Stimulated activated CD4-positive, alpha-beta T cell treated with anti-CD3 and anti-CD28 coated beads, Interleukin-4, amount 100 ng/mL, for 24 hours (primary cell): ENCODE measurements around the gene IQCF6.
A peak's percentile ranks its signal among the peaks of the same experiment; 100 is the strongest.
"Not testable (repeated sequence)": the region's sequence is repeated elsewhere in the genome, so short reads cannot be mapped to it uniquely, and the experiment has no call there.

Experiments used
- DNase-seq: peaks from one replicate; pipeline ENCODE4 v3.0.0-alpha.2; 2020

IQCF6 gene

DNA sequence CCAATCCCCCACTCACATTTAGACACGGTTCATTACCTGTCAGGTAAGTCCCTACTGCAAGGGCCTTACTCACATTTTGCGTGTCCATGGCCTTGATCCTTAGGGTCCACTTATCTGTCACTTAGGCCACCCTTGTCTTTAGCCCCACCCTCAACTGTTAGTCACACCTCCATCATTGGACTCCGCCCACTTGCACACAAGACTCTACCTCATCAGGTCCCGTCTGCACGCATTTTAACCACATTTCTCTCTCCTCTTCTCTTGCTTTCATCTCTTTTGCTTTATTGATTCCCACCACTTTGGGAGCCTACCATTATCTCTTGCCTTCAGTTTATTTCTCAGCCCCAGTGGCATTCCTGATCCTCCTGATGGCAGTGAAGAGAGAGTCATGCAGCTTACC, at the start of gene IQCF6:
Gene IQCF6, minus strand, starts transcription at position 101 of the 400 bp plus-strand sequence. Its CDS starts 13 bp downstream, at position 88.
- no peak for DNase-seq

DNA sequence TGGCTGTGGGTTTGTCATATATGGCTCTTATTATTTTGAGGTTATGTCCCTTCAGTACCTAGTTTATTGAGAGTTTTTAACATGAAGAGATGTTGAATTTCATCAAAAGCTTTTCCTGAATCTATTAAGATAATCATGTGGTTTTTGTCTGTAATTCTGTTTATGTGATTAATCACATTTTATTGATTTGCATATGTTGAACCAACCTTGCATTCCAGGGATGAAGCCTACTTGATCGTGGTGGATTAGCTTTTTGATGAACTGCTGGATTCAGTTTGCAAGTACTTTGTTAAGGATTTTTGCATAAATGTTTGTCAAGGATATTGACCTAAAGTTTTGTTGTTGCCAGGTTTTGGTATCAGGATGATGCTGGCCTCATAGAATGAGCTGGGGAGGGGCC, 49.3 kb upstream of the IQCF6 start:
- DNase-seq, result no peak

GRCh38 chr3:51819709-51820406, 40.8 kb upstream of the IQCF6 start:
- no peak for DNase-seq

DNA sequence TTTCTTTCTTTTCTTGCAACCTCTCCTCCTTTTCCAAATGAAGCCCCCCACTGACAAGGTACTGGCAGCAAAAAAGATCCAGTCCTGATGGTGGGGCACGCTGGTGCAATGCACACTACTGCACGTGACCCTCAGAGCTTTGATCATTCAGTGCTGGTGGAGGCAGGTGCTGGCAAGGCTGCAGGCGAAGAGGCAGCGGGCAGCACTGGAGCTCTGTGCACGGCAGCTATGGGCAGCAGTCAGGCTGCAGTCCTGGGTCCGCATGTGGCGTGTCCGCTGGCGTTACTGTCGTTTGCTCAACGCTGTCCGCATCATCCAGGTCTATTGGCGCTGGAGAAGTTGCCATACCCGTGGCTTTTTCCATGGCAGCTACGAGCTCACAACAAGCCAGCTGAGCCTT, 40.1 kb upstream of the IQCF6 start:
- DNase-seq, result no peak

DNA sequence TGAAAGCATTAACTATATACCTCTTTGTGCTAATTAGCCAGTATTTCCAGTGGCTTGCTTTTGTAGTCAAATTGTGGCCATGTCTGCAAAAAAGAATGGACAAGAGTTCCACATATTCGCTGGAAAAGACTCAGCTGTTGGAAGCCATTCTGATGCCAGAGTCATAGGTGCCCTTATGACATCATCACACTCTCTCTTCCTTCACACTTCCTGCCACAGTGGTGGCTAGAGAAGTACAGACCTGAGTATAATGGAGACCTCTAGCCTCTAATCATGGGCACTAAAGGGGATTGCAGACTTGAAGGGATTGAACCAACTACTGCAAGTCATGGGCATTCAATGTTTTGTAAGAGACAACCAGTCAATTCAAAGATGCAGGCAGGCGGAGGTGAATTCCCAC, 38.3 kb upstream of the IQCF6 start:
- DNase-seq, result no peak

DNA sequence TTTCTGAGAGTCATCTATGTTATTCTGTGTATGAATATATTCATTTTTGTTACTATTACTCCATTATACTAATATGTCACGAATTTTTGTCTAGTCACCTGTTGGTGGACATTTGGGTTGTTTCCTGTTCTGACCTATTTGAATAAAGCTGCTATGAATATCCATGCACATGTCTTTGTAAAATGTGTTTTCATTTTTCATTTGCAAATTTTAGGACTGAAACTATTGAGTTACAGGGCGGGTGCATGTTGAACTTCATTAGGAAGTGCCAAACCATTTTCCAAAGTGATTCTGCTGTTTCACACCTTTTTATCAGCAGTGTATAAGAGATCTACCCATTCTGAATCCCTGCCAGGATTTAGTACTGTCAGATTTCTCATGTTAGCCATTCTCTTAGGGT, 37.7 kb upstream of the IQCF6 start:
- DNase-seq, result no peak

DNA sequence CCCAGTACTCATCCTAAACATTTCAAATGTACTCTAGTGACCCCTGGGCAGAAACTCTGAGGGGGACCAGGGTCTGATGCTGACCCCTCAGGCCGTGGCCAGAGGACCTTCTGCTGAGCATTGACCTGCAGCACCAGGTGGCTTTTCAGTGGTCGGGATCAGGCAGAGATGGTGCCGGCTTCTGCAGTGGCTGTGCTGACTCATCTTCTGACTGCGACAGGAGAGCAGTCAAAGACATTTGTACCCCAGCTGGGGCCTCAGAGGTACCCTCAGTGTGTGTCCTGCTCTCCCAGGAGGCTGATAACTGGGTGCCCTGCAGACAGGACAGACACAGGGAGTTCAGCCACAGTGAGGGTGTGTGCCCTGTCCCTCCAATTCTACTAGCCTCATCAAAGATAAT, 36.6 kb upstream of the IQCF6 start:
- no peak for DNase-seq

GRCh38 chr3:51814034-51814433, 35.0 kb upstream of the IQCF6 start:
- no peak for DNase-seq

DNA sequence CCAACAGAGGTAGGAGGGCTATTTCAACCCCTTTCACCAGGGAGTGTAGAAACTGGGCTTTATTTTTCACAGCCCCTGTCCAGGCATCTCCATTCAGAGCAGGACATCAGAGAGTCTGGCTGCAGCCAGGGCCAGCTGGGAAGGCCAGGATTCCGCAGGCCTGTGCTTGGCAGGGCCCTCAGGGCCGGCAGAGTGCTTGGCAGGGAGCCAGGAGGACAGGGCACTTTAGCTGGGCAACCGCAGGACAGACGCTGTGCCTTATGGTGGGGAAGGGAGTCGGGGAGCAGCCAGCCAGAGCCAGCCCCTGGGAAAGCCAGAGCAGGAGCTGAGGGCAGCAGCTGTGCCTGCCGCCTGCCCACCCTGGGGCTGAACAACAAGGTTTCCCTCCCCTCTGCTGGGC, 34.5 kb upstream of the IQCF6 start:
- no peak for DNase-seq

DNA sequence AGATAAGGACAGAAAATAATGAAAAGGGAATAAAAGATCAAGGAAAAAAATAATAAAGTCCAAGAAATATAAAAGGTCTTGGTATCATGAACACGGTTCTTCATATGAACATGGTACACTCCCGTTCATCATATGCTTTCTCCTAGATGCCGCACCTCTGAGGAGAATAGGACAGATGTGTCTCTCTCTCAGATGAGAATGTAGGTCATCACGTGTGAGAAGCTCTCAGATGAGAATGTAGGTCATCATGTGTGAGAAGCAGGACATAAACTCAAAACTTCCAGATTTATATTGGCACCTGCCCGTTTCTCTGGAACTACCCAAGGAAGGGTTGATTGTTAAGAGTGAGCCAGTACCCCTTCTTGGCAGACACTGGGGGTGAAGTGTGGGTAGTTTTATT, 29.9 kb upstream of the IQCF6 start:
- DNase-seq, result no peak

DNA sequence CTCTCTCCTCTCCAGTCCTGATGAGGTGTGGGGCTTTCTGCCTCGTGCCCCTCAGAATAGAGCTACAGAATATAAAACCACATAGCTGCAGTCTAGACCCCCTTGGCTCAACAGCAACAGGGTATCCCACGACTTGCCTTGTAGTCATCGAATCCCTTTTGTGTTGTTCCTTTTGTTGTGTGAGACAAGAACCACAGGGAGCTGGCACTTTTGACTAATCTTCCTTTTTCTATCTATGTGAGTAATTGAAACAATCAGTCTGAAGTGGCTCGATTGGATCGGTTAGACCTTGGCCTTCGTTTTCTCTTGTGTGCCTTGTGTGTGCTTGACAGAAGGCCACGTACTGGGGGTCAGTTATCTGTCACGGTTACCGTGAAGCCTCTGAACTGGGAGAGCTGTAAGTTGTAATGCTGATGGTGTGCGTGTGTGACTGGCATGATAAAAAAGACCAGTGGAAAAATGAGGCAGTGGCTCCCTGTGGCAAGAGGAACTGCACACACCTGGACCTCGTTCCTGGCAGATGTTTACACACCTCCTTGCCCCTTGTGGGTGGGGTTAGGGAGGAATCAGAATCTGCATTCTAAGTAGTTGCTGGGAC, 23.2 kb upstream of the IQCF6 start:
- DNase-seq, result no peak

DNA sequence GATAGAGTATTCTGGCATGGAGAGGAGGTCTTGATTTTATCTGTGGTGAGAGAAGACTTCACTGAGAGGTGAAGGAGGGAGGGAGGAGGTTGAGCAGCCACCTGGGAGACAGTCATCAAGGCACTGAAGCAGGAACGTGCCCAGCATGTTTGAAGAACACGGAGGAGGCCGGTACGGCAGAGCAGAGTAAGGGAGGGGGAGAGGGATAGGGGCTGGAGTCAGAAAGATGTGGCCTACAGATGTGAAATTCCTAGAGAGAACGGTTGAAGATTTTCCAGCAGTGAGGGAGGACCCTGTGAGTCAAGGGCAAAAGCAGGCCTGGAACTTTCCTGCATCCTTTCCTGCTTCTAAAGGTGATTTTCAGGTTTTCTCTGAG, 21.7 kb upstream of the IQCF6 start:
- no peak for DNase-seq

DNA sequence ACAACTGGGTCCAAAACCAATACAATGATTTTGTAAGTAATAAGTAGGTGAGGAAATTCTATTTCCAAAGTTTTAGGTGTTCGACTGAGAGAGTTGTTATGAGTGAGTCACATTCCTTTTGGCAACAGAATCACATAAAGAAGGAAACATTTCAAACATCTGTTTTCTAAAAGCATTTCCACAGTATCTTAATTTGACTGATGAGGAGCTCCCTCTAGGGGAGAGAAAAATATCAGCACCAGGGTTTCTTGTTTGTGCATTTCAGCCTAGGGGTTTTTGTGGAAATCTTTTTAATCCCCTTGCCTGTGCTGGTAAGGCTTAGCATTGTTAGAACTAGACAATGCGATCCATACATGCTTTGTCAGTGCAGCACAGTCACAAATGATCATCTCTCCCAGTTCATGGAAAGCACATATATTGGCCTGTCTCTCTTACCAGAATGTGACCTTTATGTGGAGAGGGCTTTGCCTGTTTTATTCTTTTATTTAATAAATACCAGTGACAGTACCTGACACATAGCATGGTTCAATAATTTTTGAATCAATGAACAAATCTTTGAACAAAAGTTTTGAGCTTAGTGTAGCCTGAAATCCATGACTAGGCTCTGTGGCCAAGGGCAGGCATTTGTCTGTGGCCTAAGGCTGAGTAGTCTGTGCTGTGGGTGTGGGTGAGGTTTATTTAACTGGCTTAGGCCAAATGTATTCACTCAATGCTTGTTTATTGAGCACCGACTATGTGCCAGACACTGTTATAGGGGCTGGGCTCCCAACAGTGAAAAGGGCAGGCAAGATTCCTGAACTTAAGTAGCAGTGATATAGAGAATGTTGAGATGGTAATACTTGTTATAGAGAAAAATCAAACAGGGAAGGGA, 21.1 kb upstream of the IQCF6 start:
- DNase-seq, result peak; percentile 39

- no peak for DNase-seq
These were observed 19.4 kb upstream of the IQCF6 start for GRCh38 chr3:51798411-51798963.

DNA sequence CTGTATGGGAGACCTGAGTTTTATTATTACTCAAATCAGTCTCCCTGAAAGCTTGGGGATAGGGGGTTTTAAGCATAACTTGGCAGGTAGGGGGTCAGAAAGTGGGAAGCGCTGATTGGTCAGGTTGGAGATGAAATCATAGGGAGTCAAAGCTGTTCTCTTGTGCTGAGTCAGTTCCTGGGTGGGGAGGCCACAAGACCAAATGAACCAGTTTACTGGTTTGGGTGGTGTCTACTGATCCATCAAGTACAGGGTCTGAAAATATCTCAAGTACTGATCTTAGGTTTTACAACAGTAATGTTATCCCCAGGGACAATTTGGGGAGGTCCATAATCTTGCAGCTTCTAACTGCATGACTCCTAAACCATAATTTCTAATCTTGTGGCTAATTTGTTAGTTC, 17.8 kb upstream of the IQCF6 start:
- DNase-seq, result no peak

- no peak for DNase-seq
These were observed 15.2 kb upstream of the IQCF6 start for GRCh38 chr3:51794206-51794605.

DNA sequence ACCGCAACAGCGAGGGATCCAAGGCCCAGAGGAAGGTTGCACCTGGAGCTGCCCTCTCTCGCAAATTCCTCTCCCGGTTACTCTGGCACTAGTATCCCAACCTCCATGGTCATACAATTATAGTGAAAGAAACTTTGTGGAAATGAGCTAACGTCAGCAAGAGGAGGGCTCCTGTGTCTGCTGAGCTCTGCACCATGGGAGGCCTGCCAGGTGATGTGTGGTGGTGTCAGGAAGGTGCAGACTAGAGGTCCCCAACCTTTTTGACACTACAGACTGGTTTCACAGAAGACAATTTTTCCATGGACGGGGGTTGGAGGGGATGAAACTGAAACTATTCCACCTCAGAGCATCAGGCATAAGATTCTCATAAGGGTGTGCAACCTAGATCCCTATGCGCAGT, 13.2 kb upstream of the IQCF6 start:
- no peak for DNase-seq

- DNase-seq, result no peak
These were observed 10.4 kb upstream of the IQCF6 start for GRCh38 chr3:51789437-51789836.

DNA sequence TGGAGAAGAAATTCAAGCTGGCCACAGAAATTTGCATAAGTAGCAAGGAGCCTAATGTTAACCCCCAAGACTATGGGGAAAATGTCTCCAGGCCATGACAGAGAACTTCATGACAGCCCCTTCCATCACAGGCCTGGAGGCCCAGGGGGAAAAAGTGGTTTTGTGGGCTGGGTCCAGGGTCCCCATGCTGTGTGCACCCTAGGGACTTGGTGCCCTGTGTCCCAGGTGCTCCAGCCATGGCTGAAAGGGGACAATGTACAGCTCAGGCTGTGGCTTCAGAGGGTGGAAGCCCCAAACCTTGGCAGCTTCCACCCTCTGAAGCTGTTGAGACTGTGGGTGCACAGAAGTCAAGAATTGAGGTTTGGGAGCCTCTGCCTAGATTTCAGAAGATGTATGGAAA, 8.5 kb upstream of the IQCF6 start:
- DNase-seq, result not testable (repeated sequence)

- DNase-seq, result no peak
These were observed 7.2 kb upstream of the IQCF6 start for GRCh38 chr3:51786267-51786666.

GRCh38 chr3:51778554-51778953, 483 bp downstream of the IQCF6 start:
- DNase-seq, result no peak

- no peak for DNase-seq
These were observed 1.1 kb downstream of the IQCF6 start for GRCh38 chr3:51777985-51778384.

DNA sequence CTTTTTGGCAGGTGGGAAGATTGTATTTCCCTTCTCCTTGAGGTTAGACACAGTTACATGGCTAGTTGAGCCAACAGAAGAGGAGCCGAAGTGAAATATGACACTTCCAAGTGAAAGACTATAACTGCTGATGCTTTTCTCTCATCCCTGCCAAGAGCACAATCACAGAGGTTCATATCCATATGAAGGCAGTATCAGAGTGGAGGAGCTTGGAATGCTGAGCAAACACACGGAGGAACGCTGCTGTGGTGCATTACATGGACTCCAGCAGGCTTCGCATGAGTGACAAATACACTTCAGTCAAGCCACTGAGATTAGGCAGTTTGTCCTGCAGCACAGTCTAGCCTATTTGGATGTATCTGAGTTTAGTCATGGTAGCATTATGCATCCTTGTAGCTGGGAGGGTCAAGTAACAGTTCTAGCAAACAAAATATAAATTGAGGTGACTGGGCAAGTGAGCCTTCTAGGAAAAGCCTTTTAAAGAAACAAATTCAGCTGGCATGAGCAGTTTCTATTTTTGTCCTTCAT, 5.4 kb downstream of the IQCF6 start:
- no peak for DNase-seq

- no peak for DNase-seq
These were observed 19.8 kb downstream of the IQCF6 start for GRCh38 chr3:51759203-51759602.
